NCI-H460 (cell line): ENCODE measurements around the gene BCL11A. TPM values are rescaled to one million over a fixed set of nuclear protein-coding genes. Genes with fewer than 3 reads are reported as not detected.

Source experiments
- DNase-seq: peaks from one replicate; pipeline ENCODE4 v3.0.0-alpha.2; 2016; ENCODE audit warnings: low read depth; ENCODE audit errors: extremely low read depth
- total RNA-seq: library from RNA; depleted of rRNA; stranded (reverse); fragments of >200 nt; shearing (Covaris generic); gene quantifications from 2 replicates; pipeline ENCODE4 v1.2.3, GENCODE V29; 2014

Gene BCL11A
- total RNA-seq, 1 experiment from 2014 or later: 2.1 TPM

- no peak for DNase-seq
These were observed 41.3 kb downstream of the BCL11A start for GRCh38 chr2:60512062-60512622.

DNA sequence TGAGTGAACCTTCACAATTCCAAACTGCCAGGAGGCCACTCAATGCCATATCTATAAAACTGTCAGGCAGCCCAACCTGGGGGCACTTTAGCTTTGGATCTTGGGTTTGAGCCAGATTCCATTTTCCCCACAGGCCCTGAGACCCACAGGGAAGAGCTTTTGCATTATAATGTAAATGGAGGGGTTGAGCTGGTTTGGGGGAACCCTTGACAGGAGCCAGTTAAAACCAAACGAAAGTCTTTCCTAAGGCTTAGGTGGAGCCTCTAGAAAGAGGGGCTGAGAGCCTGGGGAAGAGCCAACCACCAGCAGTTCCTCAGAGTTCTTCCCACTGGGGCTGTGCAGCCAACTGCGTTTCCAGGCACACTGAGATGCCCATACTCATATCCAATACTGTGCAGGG, 42.7 kb downstream of the BCL11A start:
- DNase-seq: no peak

- DNase-seq: no peak
These were observed 44.4 kb downstream of the BCL11A start for GRCh38 chr2:60509066-60509465.

GRCh38 chr2:60508339-60508917, 45.0 kb downstream of the BCL11A start:
- no peak for DNase-seq

- no peak for DNase-seq
These were observed 46.1 kb downstream of the BCL11A start for GRCh38 chr2:60507211-60507965.

DNA sequence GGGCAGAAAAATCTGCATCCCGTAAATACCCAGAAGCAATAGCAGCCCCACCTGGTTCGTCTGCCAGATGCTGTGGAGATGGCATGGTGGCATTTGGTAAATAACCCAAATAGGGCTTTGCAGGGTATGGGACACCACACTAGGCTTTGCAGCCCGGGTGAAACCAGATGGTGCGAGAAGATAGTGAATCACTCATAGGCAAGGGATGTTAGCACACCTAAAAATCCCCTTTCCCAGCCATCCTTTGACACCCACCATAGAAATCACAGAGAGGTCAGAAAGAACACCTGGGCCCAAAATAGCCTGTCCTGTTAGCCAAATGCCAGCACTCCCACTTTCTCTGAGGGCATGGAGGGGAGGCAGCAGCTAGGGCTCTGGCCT, 47.6 kb downstream of the BCL11A start:
- no peak for DNase-seq

GRCh38 chr2:60505240-60505879, 48.1 kb downstream of the BCL11A start:
- no peak for DNase-seq

- no peak for DNase-seq
These were observed 49.4 kb downstream of the BCL11A start for GRCh38 chr2:60504049-60504448.

- no peak for DNase-seq
These were observed 51.3 kb downstream of the BCL11A start for GRCh38 chr2:60502144-60502543.

GRCh38 chr2:60500861-60501260, 52.6 kb downstream of the BCL11A start:
- DNase-seq: no peak

DNA sequence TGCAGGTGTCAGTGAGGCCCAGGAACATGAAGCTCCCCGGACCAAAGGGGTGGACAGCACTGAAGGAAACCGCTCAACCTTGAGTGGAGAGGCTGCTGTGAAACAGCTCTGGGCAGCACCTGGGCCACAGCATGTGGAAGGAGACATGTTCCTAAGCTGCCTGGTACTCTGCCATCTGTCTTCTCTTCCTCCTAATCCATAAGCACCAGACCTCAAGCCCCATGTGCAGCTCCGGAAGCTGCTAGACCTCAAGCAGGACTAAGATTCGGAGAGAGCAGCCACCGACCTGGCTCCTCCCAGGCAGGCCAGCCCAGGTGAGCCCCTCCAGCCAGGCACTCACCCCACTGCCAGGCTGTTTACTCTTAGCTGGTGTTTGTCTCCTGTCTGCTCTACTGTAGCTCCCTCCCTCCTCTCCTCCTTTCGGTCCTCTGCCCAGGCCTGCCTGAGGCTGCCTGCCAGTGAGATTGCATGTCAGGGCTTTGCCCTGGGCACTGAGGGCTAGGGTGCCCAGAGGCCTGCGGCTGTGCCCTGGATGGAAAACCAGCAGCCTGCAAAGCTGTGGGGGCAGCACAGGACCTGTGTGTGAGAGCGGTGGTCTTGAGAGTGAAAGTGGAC, 53.7 kb downstream of the BCL11A start:
- no peak for DNase-seq

DNA sequence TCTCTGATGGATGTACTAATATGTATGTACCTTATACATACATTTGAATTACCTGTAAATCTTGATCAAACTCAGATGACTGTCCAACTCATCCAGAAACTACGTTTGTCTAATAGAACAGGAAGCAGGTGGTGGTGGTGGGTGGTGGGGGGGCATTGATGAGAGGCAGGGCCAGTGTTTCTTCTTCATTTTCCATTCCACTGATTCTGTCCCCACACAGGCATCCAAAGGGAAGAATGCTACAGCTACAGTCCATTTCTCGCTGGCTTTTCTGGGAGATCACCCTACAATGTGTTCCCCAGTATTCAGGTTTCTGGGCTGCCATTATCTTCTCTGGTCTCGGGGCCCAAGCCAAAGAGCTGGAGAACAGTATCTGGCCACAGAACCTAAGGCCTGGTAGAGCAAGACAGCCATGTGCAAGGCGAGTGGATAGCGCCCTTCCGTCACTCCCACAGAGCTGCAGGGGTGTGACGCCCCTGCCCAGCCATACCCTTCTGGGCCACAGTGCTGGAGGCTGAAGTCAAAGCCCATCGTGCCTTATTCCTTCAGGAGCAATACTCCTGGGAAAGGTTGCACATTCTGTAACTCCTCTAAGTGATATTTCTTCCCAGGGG, 54.5 kb downstream of the BCL11A start:
- DNase-seq: no peak

DNA sequence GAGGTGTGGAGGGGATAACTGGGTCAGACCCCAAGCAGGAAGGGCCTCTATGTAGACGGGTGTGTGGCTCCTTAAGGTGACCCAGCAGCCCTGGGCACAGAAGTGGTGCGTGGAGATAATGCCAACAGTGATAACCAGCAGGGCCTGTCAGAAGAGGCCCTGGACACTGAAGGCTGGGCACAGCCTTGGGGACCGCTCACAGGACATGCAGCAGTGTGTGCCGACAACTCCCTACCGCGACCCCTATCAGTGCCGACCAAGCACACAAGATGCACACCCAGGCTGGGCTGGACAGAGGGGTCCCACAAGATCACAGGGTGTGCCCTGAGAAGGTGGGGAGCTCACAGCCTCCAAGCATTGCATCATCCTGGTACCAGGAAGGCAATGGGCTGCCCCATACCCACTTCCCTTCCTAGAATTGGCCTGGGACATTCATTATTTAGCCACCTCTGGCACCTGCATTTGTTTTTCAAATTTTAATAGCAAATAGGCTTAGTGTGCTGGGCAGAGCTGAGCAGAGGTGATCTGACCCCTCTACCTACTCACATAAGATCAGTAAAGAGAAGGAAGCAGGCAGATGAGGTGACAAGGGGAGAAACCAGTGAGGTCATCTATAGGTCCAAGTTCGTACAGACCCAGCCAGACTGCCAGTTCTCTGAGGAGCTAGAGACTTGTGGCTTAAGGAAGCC, 55.2 kb downstream of the BCL11A start:
- no peak for DNase-seq

- no peak for DNase-seq
These were observed 56.0 kb downstream of the BCL11A start for GRCh38 chr2:60497500-60497899.

- no peak for DNase-seq
These were observed 56.5 kb downstream of the BCL11A start for GRCh38 chr2:60496956-60497355.

GRCh38 chr2:60496475-60496874, 57.0 kb downstream of the BCL11A start:
- DNase-seq: no peak

GRCh38 chr2:60495041-60495625, 58.3 kb downstream of the BCL11A start:
- no peak for DNase-seq

GRCh38 chr2:60493804-60494387, 59.6 kb downstream of the BCL11A start:
- no peak for DNase-seq

DNA sequence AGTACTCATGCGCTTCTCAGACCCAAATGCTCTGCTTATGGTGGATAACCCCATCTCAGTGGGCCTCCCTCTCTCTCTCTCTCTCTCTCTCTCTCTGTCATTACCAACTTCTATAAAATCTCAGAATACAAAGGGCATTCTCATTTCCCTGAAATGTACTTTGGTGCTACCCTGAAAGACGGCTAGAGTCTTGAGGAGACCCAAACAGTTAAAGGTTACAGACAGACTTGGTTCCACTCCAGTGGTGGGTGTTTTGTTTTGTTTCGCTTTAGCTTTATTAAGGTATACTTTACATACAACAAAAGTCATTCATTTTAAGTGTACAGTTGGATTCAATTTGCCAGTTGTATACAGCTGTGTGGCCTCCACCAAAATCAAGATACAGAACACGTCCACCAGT, 60.9 kb downstream of the BCL11A start:
- no peak for DNase-seq

DNA sequence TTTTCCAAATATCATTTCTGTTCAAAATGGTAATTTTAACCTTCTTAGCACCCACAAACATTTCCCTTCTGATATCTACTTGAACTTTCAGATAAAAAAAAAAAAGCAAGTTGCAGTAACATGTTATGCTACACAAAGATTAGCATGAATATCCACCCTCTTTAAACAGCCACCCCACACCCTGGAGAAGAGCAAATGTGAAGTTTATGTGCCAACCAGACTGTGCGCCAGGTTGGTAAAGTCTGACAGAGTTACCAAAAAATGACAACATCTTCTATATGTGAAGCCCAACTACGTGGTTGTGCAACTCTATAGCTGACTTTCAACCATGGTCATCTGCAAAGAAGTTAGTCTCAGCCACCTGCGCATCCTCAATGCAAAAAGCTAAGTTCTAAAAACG, 62.6 kb downstream of the BCL11A start:
- no peak for DNase-seq
